ENCODE results near the gene CNST. TPM values are rescaled to one million over a fixed set of nuclear protein-coding genes. Genes with fewer than 3 reads are reported as not detected.

CNST gene
- total and polyA plus RNA-seq, 2 of the 13 experiments (the other 11 are each of a cell fraction or from before 2014, with no cell fraction given): 6.3 to 12.4 TPM

DNA sequence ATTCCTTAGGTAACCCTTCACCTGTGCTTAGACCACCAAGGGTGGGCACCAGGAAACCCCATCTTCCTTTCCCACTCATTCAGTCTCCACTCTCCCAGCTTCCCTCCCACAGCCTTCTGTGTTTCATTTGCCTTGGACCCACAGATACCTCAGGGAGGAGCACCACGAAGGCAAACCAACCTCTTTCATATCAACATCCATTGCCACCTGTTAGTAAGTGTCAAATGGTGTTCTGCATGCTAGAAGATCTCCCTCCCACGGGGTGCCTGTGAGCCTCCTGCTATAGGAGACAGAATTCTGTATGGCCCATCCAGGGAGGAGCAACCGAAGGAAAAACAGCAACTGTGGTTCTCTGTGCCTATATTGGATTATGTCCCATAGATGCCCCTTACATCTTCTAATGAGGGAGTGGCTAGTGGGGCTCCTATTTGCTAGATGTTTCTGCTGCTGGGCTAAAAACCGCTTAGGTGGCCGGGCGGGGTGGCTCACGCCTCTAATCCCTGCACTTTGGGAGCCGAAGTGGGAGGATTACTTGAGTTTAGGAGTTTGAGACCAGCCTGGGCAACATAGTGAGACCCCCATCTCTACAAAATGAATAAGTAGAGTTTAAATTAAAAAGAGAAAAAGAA, 132.3 kb downstream of the CNST start:
- CTCF ChIA-PET (ENCODE audit: low intra/inter-chr PET ratio, low total read pairs): interaction anchor here (0.8 to 1.6 kb wide), 3 partner anchors 10 to 201 kb away, joined by 3 to 25 read pairs (median 5); no protein-coding TSS in a partner anchor
- POLR2A ChIA-PET: no interaction called here
- no peaks in the 10 kb centered on the region; the same call in 1 of the 2 replicates for H3K9me3 ChIP-seq (ENCODE audit: low read length)
- DNase-seq (ENCODE audit: low spot score): no peak
- H3K27ac ChIP-seq (ENCODE audit: extremely low read length, insufficient read depth, low read length): peak overlapping the region; percentile 14
- no peaks in the 10 kb centered on the region for H3K79me2 ChIP-seq (ENCODE audit: insufficient read depth, low read length)
- H4K20me1 ChIP-seq (ENCODE audit: insufficient read depth, low read length): no peaks in the 10 kb centered on the region
- WGBS (ENCODE audit: low lambda C conversion rate): 41% methylated on average over 8 of the region's 8 CpGs
- no peak for ATAC-seq
- in situ Hi-C loops (cut with HindIII; ENCODE audit: extremely low pct_ligation_motif_present, low pct_unique_long_range_greater_than_20kb) (loop anchor here (5.0 kb wide), 1 partner anchor 54 kb away; no protein-coding TSS in a partner anchor), intact Hi-C loops (cut with micrococcal nuclease; ENCODE audit: unreplicated experiment) (loop anchor here (1.0 to 5.0 kb wide), 2 partner anchors 9 to 191 kb away; partner anchors contain the start of gene SMYD3)
- H3K4me1 ChIP-seq (ENCODE audit: insufficient read depth, low read length): peaks cover 33% of the 10 kb centered on the region
- FAIRE-seq: no peak
- H3K27me3 ChIP-seq (ENCODE audit: control insufficient read depth in 1 of 2, insufficient read depth in 2 of 2, low read length in 2 of 2): no peaks in the 10 kb centered on the region; a peak in 1 of 5 replicates
- H2AFZ ChIP-seq (ENCODE audit: low read length): peak overlapping the region; percentile 93
- H3K4me2 ChIP-seq (ENCODE audit: low read depth, low read length): peak overlapping the region; percentile 89
- peak overlapping the region; percentile 31 to 67 (median 53) for H3K4me3 ChIP-seq (replicated peaks in 1 of 3; ENCODE audit: insufficient read depth in 1 of 3, low read depth in 2 of 3, low read length in 3 of 3)
- H3K9ac ChIP-seq (ENCODE audit: insufficient read depth, low read depth, low read length): peak overlapping the region; percentile 54
- no peaks in the 10 kb centered on the region for H3K36me3 ChIP-seq (replicated peaks in 1 of 2; ENCODE audit: control insufficient read depth in 1 of 2, insufficient read depth in 2 of 2, low read length in 2 of 2)
- no TSS peak for BruUV-seq (replicated peaks)
- TF ChIP-seq ZNF121 (CRISPR knock-in tag; IDR thresholded peaks at IDR 0.05): peak; percentile 80
- TF ChIP-seq SRY (CRISPR knock-in tag; IDR thresholded peaks at IDR 0.05): no peak
- TF ChIP-seq, protein P1, sequence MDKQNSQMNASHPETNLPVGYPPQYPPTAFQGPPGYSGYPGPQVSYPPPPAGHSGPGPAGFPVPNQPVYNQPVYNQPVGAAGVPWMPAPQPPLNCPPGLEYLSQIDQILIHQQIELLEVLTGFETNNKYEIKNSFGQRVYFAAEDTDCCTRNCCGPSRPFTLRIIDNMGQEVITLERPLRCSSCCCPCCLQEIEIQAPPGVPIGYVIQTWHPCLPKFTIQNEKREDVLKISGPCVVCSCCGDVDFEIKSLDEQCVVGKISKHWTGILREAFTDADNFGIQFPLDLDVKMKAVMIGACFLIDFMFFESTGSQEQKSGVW (CRISPR knock-in tag; IDR thresholded peaks at IDR 0.05; ENCODE audit: borderline replicate concordance): no peak
- TF ChIP-seq, protein P2, sequence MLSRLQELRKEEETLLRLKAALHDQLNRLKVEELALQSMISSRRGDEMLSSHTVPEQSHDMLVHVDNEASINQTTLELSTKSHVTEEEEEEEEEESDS (CRISPR knock-in tag; IDR thresholded peaks at IDR 0.05; ENCODE audit: borderline replicate concordance): no peak
- peak; percentile 45; the same call in 1 of the 2 replicates for TF ChIP-seq ZNF501 (CRISPR knock-in tag; IDR thresholded peaks at IDR 0.05)
- 0 out of 2 replicates have a peak, but pooled peaks have one; percentile 59 for TF ChIP-seq PAX8 (CRISPR knock-in tag; IDR thresholded peaks at IDR 0.05; ENCODE audit: borderline replicate concordance)
- TF ChIP-seq, protein P3, sequence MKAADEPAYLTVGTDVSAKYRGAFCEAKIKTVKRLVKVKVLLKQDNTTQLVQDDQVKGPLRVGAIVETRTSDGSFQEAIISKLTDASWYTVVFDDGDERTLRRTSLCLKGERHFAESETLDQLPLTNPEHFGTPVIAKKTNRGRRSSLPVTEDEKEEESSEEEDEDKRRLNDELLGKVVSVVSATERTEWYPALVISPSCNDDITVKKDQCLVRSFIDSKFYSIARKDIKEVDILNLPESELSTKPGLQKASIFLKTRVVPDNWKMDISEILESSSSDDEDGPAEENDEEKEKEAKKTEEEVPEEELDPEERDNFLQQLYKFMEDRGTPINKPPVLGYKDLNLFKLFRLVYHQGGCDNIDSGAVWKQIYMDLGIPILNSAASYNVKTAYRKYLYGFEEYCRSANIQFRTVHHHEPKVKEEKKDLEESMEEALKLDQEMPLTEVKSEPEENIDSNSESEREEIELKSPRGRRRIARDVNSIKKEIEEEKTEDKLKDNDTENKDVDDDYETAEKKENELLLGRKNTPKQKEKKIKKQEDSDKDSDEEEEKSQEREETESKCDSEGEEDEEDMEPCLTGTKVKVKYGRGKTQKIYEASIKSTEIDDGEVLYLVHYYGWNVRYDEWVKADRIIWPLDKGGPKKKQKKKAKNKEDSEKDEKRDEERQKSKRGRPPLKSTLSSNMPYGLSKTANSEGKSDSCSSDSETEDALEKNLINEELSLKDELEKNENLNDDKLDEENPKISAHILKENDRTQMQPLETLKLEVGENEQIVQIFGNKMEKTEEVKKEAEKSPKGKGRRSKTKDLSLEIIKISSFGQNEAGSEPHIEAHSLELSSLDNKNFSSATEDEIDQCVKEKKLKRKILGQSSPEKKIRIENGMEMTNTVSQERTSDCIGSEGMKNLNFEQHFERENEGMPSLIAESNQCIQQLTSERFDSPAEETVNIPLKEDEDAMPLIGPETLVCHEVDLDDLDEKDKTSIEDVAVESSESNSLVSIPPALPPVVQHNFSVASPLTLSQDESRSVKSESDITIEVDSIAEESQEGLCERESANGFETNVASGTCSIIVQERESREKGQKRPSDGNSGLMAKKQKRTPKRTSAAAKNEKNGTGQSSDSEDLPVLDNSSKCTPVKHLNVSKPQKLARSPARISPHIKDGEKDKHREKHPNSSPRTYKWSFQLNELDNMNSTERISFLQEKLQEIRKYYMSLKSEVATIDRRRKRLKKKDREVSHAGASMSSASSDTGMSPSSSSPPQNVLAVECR (CRISPR knock-in tag; IDR thresholded peaks at IDR 0.05; ENCODE audit: borderline replicate concordance): 0 out of 2 replicates have a peak, but pooled peaks have one; percentile 6
- TF ChIP-seq, protein P4, sequence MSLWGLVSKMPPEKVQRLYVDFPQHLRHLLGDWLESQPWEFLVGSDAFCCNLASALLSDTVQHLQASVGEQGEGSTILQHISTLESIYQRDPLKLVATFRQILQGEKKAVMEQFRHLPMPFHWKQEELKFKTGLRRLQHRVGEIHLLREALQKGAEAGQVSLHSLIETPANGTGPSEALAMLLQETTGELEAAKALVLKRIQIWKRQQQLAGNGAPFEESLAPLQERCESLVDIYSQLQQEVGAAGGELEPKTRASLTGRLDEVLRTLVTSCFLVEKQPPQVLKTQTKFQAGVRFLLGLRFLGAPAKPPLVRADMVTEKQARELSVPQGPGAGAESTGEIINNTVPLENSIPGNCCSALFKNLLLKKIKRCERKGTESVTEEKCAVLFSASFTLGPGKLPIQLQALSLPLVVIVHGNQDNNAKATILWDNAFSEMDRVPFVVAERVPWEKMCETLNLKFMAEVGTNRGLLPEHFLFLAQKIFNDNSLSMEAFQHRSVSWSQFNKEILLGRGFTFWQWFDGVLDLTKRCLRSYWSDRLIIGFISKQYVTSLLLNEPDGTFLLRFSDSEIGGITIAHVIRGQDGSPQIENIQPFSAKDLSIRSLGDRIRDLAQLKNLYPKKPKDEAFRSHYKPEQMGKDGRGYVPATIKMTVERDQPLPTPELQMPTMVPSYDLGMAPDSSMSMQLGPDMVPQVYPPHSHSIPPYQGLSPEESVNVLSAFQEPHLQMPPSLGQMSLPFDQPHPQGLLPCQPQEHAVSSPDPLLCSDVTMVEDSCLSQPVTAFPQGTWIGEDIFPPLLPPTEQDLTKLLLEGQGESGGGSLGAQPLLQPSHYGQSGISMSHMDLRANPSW (CRISPR knock-in tag; IDR thresholded peaks at IDR 0.05; ENCODE audit: borderline replicate concordance): no peak
- no peak for TF ChIP-seq NAIF1 (CRISPR knock-in tag; IDR thresholded peaks at IDR 0.05; ENCODE audit: borderline replicate concordance)
- peak; percentile 36; the same call in 1 of the 2 replicates for TF ChIP-seq NR2C2 (CRISPR knock-in tag; IDR thresholded peaks at IDR 0.05; ENCODE audit: borderline replicate concordance)
- 0 out of 2 replicates have a peak, but pooled peaks have one; percentile 0 for TF ChIP-seq HDAC1 (CRISPR knock-in tag; IDR thresholded peaks at IDR 0.05)
- peak; percentile 31; the same call in 1 of the 2 replicates for TF ChIP-seq ZNF772 (CRISPR knock-in tag; IDR thresholded peaks at IDR 0.05)
- TF ChIP-seq ZNF556 (CRISPR knock-in tag; IDR thresholded peaks at IDR 0.05; ENCODE audit: borderline replicate concordance): peak; percentile 41; the same call in 1 of the 2 replicates
- TF ChIP-seq ZNF605 (CRISPR knock-in tag; IDR thresholded peaks at IDR 0.05): peak; percentile 48
- 0 out of 2 replicates have a peak, but pooled peaks have one; percentile 9 for TF ChIP-seq ZMYM3 (CRISPR knock-in tag; IDR thresholded peaks at IDR 0.05)

All from HepG2 (cell line).